ENCODE data around the gene CCDC8.
"Not testable (repeated sequence)": the region's sequence is repeated elsewhere in the genome, so short reads cannot be mapped to it uniquely, and the experiment has no call there.

Gene CCDC8

DNA sequence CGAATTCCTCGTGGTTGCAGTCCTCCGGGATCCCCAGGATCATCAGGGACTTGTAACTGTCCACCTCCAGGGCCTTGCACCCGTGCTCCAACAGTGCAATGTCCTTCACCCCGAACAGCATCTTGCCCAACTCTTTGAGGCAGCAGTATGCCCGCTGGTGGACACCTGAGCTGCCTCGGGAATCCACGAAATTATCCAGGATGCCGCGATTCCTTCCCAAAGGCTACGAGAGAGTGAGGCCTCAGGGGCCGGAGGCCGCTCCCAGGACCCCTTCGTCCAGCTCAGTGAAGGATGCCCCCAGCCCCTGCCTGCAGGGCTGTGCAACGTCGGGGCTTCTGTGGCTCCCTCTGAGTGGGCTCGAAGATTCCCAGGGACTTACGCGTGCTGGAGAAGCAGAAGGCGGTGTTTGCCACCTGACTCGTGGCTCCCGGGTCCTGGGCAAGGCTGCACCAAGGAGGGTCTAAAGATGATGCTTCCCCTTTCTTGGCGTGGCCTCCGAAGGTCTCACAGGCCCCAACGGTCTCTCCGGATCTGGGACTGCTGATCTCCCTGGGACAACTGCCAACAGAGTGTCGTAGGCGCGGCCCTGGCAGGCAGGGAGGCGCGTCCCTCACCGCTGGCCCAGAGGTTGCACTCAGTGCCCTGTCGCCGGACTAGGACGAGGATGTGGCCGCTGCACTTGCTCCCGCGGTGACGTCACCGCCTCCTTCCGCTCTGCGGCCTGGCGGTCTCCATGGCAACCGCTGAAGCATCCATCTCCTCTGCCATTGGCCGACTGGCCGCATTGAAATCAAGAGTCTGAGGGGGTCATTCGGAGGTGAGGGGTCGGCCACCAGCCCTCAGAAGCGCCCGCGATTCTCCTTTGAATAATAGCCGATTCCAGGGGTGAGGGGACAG, 15.1 kb upstream of the CCDC8 start, which contains the start of gene PNMA8C:
TSS of gene PNMA8C (minus strand) at position 698 of the 897 bp plus-strand sequence. CDS start at position 121, 577 bp downstream.
- peak; percentile 16 for DNase-seq (ENCODE audit: low read depth)

DNA sequence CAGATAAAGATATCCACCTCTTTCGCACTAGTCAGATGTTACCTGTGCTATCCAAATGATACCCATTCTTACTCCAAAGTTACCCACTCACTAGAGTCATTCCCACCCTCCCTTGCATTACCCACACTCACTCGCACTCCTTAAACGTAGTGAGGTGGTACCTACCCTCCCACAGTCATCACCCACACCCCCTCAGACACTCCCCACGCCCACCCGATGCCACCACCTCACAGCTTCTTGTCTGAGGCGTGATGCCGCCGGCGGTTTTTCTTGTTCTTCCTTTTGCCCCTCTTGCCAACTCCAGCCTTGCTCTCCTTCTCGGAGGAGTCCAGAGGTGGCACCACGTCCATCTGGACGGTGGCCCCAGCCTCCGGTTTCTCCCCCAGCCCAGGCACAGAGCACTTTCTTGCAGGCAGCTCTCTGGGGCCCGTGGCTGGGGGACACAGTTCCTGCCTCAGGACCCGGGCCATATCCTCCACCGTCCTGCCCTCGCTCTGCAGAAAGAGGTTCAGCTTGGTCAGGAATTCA, 14.2 kb upstream of the CCDC8 start:
- DNase-seq (ENCODE audit: low read depth) = no peak

- DNase-seq (ENCODE audit: low read depth) = no peak
Measured at GRCh38 chr19:46426506-46427162, 13.3 kb upstream of the CCDC8 start.

GRCh38 chr19:46426035-46426505, 12.7 kb upstream of the CCDC8 start:
- DNase-seq (ENCODE audit: low read depth) = no peak

DNA sequence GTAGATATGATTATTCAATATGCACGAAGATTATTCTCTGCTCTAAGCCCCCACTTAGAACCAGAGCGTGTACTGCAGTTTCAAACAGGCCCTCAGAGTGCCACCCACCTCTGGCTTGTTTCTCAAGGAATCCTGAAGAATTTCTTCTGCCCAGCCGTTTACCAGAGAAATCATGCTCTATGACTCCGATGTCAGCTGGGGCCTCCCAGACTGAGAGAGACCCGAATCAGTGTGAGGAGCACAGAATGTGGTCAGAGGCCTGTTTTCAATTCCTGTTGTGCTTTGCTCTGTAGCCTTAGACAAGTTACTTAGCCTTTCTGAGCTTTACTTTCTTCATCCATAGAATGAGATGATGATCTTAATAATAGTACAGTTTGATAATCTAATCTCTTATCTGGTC, 9.8 kb upstream of the CCDC8 start:
- DNase-seq (ENCODE audit: low read depth) = no peak

- no peak for DNase-seq (ENCODE audit: low read depth)
Measured at GRCh38 chr19:46422344-46422743, 9.0 kb upstream of the CCDC8 start.

- no peak for DNase-seq (ENCODE audit: low read depth)
Measured at GRCh38 chr19:46420056-46420455, 6.7 kb upstream of the CCDC8 start.

GRCh38 chr19:46415804-46416709, 2.7 kb upstream of the CCDC8 start:
- DNase-seq (ENCODE audit: low read depth) = not testable (repeated sequence)

GRCh38 chr19:46414899-46415298, 1.5 kb upstream of the CCDC8 start:
- not testable (repeated sequence) for DNase-seq (ENCODE audit: low read depth)

DNA sequence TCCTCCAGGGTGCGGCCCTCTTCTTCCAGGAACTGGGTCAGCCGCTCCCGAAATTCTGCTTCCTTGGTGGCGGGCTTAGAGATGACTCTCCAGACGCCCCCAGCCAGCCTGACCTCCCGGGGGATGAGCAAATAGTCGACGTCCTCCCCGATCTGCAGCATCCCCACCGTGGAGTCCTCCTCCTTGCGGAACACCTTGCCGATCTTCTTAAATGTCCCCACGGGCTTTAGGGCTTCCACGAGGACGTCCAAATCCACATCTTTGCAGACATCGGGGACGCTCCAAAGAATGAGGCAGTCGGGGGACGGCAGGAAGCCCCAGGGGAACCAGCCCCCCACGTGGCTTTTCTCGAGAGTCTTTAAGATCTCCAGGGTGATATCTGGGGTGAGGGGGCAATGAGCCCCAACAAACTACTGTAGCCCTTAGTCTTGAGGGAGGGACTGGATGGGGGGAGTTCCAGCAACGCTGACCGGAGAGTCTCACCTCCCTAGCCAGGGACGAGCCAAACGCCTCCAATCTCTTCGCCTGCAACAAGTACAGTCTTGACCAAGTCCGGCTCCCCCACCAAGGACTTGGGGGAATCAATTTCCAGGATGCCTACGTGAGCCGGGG, 608 bp downstream of the CCDC8 start:
- DNase-seq (ENCODE audit: low read depth) = no peak

DNA sequence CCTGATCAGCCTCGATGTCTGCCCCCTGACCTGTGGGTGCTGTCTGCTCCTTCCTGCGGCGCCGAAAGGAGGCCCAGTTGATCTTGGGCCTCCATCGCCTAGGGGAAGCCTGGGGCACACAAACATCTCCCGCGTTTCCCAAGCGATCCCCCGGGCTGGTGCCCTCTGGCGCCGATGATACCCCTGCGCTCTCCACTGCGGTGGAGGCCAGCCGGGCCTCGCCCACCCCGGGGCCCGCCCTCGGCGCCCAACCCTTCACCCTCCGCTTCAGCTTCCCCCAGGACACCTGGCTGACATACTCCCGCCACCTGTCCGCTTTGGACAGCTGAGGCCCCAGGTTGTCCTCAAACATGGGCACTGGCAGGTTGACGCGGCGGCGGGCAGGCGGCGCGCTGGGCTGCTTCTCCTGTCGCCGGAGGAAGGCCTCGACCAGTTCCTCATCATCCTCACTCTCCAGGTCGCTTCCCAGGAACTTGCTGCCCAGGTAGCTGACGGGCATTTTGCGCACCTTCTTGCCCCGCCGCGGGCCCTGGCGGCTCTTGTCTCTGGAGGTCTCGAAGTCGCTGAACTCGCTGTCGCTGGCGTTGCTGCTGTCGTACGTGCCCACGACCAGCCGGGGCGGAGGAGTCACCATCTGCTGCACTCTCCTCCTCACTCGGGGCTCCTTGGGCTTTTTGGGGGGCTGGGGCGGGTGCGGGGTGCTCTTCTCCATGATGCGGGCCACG, 1.3 kb downstream of the CCDC8 start:
- DNase-seq (ENCODE audit: low read depth) = no peak

DNA sequence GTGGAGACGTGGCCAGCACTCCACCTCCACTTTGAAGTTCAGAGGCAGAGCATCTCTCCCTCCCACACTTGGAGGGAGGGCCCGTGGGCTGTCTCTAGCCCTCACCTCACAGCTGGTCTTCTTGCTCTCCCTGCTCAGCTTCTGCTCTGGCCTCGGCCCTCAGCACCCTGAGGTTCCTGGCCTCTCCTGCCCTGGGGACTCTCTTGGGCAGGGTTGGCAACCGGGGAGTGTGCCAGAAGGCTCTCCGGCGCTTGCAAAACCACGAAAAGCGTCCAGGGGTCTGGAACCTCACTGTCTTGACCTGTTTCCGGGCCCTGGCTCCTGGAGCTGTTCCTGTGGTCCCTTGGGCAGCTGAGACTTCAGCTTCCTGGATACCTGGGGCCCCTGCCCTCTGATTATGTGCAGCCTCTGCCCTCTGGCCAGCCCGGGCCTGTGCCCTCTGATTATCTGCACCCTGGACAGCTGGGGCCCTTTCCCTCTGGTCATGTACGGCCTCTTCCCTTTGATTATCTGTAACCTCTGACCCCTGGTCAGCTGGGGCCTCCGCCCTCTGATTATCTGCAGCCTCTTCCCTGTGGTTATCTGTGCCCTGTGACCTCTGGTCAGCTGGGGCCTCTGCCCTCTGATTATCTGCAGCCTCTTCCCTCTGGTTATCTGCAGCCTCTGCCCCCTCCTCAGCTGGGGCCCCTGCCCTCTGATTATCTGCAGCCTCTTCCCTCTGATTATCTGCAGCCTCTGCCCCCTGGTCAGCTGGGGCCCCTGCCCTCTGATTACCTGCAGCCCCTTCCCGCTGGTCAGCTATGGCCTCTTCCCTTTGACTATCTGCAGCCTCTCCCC, 2.1 kb downstream of the CCDC8 start:
- no peak for DNase-seq (ENCODE audit: low read depth)

DNA sequence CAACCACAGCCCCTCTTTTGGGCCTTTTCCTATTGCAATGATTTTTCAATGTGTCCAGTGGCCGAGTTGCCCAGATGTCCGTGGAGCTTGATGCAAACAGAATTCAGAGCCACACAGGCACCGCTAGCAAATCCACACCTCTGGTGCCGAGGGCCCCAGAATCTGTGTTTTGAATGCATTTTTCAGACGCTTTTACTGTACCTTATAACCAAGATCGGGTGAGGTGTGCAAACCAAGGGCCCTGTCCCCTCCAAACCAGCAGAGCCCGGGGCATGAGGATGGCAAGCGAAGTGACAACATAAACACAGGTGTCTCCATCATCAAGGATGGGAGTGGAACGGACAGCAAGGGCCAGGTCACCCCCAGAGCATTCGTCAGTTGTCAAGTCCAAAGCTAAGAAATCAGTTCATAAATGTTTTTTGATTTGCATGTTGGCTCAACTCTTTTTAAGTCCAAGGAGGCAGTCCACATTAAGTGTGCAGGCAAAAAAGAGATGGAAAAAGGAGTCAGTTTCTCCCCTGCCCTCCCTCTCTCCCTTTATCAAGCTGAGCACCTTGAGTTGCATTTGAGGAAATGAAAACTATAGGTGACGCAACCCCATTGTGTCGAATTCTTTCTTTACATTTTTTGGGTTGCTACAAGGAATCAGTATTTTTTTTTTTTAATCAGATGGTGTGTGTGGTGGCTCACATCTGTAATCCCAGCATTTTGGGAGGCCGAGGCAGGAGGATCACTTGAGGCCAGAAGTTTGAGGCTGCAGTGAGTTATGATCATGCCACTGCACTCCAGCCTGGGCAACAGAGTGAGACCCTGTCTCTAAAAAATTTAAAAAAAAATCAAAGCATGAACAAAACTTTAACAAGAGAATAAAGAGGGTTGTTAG, 2.9 kb downstream of the CCDC8 start:
- no peak for DNase-seq (ENCODE audit: low read depth)

GRCh38 chr19:46409191-46409590, 4.2 kb downstream of the CCDC8 start:
- no peak for DNase-seq (ENCODE audit: low read depth)

DNA sequence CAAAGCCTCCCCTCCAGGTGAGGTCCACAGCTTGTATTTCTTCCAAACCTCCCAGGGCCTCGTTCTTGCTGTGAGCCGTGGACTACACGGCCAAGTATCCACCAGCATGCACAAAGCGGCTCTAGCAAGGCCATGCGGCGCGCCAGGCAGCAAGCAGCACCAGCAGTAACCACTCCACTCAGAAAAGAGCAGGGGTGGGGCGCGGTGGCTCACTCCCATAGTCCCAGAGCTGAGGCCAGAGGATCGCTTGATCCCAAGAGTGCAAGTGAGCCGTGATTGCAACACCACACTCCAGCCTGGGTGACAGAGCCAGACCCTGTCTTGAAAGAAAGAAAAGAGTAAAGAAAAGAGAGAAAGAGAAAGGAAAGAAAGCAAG, 4.7 kb downstream of the CCDC8 start:
- no peak for DNase-seq (ENCODE audit: low read depth)

GRCh38 chr19:46407856-46408663, 5.3 kb downstream of the CCDC8 start:
- no peak for DNase-seq (ENCODE audit: low read depth)

DNA sequence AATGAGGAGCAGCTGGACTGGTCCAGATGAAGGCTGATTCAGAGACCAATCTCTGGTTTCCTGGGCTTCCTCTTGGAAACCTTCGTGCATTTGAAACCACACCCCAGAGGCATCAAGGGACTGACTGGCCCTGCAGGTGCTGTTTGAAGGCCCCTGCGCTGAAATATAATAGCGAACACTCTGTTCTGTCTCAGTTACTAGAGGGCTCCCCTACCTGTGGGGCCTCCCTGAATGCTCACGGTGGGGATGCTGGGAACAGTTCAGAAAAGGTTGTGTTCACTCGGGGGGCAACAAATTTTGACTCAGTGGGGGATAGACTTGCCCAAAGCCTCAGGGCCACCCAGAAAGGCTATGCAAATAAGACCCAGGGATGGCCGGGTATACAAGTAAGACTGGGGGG, 6.4 kb downstream of the CCDC8 start:
- no peak for DNase-seq (ENCODE audit: low read depth)

Data from activated T-helper 1 cell treated with Interleukin-2 at 50 U/mL for 16 hours (primary cell).